Posterior cingulate gyrus (tissue), 11 donors: ENCODE results near the gene HSD17B12.

ENCODE experiments used
- DNase-seq, 10 donors: peaks; one replicate each; pipeline versions ENCODE4 v3.0.0 to v3.0.0-alpha.2; 2020 to 2021; ENCODE audit warnings: mixed read lengths in 3 of 10
- intact Hi-C: fragments of 100-400 bp; cut with DNase I; formaldehyde crosslinking; loops from one replicate; pipeline ENCODE4 v1.15.1; 2023

HSD17B12 gene

GRCh38 chr11:43903969-43904368 is 223.4 kb downstream of the HSD17B12 start:
- intact Hi-C loops = no loop called here
- no peak for DNase-seq

GRCh38 chr11:43904742-43905535 is 224.4 kb downstream of the HSD17B12 start:
- peak in 1 of 10 donors; percentile 13 for DNase-seq
- intact Hi-C loops = no loop called here

- DNase-seq = no peak
- intact Hi-C loops = no loop called here
Observed at GRCh38 chr11:43905813-43906241, 225.3 kb downstream of the HSD17B12 start.
